Frontal cortex (tissue), 4 donors: Measurements from ENCODE around the gene KMT2A. TPM values are rescaled to one million over a fixed set of nuclear protein-coding genes. Genes with fewer than 3 reads are reported as not detected.
"Not testable (repeated sequence)": the region's sequence is repeated elsewhere in the genome, so short reads cannot be mapped to it uniquely, and the experiment has no call there.

Experiments used
- DNase-seq, 2 donors: peaks; one replicate each; pipeline ENCODE4 v3.0.0; 2012; ENCODE audit warnings: low spot score in 2 of 2
- FAIRE-seq: peaks from 2 replicates; lab custom pipeline; 2012; peaks lifted over from hg19 to GRCh38; lab: Jason Lieb, UNC
- total RNA-seq: library from RNA; depleted of rRNA; stranded (reverse); fragments of >200 nt; gene quantifications from one replicate; pipeline ENCODE4 v1.2.3, GENCODE V29; 2014
- donor health status: control.
- donor health status: control.
- donor health status: control.

The KMT2A gene
- total RNA-seq, 1 donor from 2014 or later: 35.9 TPM

GRCh38 chr11:118434123-118434552 lies 2.2 kb upstream of the KMT2A start:
- FAIRE-seq (no peak), DNase-seq (peak in 1 of 2 donors; percentile 38)

GRCh38 chr11:118434553-118435289 lies 1.6 kb upstream of the KMT2A start:
- DNase-seq: peak in 1 of 2 donors; percentile 20
- no peak for FAIRE-seq

- no peak for FAIRE-seq
Observed at GRCh38 chr11:118435290-118435892, 901 bp upstream of the KMT2A start.

GRCh38 chr11:118436639-118437207 lies 431 bp downstream of the KMT2A start:
- FAIRE-seq (no peak), DNase-seq (no peak)

More at GRCh38 chr11:118435290-118435892, 901 bp upstream of the KMT2A start:
- peak; percentile 33 to 40 for DNase-seq

GRCh38 chr11:118437208-118438125 lies 1.2 kb downstream of the KMT2A start:
- FAIRE-seq (no peak), DNase-seq (peak; percentile 25 to 38)

GRCh38 chr11:118438314-118438931 lies 2.1 kb downstream of the KMT2A start:
- DNase-seq (peak; percentile 33 to 38), FAIRE-seq (no peak)

- no peak for FAIRE-seq
- DNase-seq: no peak
Observed at GRCh38 chr11:118439646-118440045, 3.4 kb downstream of the KMT2A start.

- DNase-seq: no peak
Observed at GRCh38 chr11:118441770-118442275, 5.5 kb downstream of the KMT2A start.

GRCh38 chr11:118442301-118442700 lies 6.0 kb downstream of the KMT2A start:
- no peak for DNase-seq
- no peak for FAIRE-seq

More at GRCh38 chr11:118441770-118442275, 5.5 kb downstream of the KMT2A start:
- no peak for FAIRE-seq

- no peak for FAIRE-seq
- no peak for DNase-seq
Observed at GRCh38 chr11:118442908-118443589, 6.8 kb downstream of the KMT2A start.

GRCh38 chr11:118443590-118444218 lies 7.4 kb downstream of the KMT2A start:
- DNase-seq: no peak
- no peak for FAIRE-seq

GRCh38 chr11:118447423-118447822 lies 11.1 kb downstream of the KMT2A start:
- FAIRE-seq (no peak), DNase-seq (no peak)

GRCh38 chr11:118448294-118448693 lies 12.0 kb downstream of the KMT2A start:
- DNase-seq (no peak), FAIRE-seq (no peak)

- FAIRE-seq (no peak), DNase-seq (no peak)
Observed at GRCh38 chr11:118449316-118449918, 13.1 kb downstream of the KMT2A start.

- DNase-seq (no peak), FAIRE-seq (no peak)
Observed at GRCh38 chr11:118450451-118450850, 14.2 kb downstream of the KMT2A start.

- DNase-seq (no peak), FAIRE-seq (no peak)
Observed at GRCh38 chr11:118462178-118462577, 25.9 kb downstream of the KMT2A start.

- not testable (repeated sequence) for FAIRE-seq
Observed at GRCh38 chr11:118468968-118469367, 32.7 kb downstream of the KMT2A start.

GRCh38 chr11:118471030-118471429 lies 34.7 kb downstream of the KMT2A start:
- no peak for FAIRE-seq
- no peak for DNase-seq

More at GRCh38 chr11:118468968-118469367, 32.7 kb downstream of the KMT2A start:
- DNase-seq: not testable (repeated sequence)
